GDM1 (cell line): ENCODE data around the gene HOXD9.

Experiments
- DNase-seq: peaks from one replicate; lab custom pipeline; 2025; lab: John Stamatoyannopoulos, UW

Gene HOXD9

DNA sequence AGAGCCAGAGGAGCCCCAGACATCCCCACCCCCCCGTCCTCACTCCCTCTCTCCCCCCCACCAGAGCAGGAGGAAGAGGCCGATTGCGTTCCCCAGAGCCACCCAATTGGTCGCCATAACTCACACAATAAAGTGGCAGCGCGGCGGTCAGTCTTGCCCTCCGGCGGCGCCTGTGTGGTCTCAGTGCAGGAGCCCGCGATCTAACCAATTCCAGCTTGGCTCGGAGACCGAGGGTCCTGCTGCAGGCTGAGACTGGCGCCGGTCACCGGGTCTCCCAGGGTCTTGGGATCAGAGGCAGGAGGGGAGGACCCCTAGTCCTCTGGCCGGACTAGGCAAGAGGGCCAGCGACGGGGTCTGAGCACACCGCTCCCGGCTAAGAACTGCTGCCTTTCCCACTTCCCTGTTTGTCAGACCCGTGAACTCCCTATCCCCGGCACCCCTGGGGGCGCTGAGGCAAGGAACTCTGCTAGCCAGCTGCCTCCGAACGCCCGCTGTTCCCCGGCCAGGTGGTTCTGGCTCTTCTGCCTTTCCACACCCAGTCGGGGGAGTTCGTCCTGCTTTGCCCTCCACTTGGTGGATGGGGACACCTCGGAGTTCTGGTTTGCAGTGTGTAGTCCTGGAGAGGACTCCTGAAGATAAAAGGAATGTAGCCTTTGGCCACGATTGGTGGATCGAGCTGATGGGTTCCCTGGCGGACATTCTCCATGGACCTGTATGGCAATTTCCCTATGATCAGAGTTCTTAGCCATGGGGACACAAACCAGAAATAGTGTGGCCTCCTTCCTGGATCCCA is 24.0 kb upstream of the HOXD9 start:
- DNase-seq: no peak

DNA sequence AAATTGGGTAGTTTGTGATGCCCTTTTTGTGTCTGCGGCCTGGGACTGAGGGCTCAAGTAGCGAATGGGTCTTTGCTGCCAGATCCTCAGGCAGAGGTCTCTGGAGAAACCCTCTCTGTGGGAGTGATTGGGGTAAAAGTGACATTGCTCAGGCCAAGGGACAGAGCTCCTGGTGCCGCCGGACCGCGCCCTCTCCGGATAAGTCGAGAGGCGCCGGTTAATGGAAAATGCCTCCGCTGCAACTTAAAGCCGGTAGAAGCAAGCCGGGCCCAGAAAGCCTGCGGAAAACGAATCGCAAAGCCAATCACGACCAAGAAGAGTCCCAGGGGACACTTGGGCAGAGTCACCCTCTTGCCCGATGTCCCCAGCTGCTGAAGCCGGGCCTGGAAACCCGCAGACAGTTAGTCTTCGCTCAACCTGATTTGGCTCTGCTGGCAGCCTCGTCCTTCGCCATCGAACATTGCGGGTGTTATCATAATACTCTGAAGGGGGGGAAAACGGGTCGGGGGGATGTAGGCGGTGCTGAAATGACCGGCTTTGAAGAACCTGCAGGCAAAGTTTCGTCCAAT is 23.3 kb upstream of the HOXD9 start:
- DNase-seq: no peak

DNA sequence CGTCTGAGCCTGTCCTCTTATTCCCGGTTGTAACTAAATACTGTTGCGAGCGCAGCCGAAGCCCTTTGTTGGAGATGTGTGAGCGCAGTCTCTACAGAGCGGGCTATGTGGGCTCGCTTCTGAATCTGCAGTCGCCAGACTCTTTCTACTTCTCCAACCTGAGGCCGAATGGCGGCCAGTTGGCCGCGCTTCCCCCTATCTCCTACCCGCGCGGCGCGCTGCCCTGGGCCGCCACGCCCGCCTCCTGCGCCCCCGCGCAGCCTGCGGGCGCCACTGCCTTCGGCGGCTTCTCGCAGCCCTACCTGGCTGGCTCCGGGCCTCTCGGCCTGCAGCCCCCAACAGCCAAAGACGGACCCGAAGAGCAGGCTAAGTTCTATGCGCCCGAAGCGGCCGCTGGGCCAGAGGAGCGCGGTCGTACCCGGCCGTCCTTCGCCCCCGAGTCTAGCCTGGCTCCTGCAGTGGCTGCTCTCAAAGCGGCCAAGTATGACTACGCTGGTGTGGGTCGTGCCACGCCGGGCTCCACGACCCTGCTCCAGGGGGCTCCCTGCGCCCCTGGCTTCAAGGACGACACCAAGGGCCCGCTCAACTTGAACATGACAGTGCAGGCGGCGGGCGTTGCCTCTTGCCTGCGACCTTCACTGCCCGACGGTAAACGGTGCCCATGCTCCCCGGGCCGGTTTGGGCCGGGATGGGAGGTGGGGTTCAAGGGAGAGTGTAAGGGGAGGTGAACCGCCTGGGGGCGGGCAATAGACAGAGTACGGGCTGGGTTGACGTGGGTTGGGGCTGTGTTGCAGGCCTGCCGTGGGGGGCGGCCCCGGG is 22.6 kb upstream of the HOXD9 start, which contains the start of gene HOXD12:
TSS of gene HOXD12 (plus strand) at position 68 of the 819 bp plus-strand sequence. CDS start at position 75, 7 bp downstream.
- DNase-seq: no peak

DNA sequence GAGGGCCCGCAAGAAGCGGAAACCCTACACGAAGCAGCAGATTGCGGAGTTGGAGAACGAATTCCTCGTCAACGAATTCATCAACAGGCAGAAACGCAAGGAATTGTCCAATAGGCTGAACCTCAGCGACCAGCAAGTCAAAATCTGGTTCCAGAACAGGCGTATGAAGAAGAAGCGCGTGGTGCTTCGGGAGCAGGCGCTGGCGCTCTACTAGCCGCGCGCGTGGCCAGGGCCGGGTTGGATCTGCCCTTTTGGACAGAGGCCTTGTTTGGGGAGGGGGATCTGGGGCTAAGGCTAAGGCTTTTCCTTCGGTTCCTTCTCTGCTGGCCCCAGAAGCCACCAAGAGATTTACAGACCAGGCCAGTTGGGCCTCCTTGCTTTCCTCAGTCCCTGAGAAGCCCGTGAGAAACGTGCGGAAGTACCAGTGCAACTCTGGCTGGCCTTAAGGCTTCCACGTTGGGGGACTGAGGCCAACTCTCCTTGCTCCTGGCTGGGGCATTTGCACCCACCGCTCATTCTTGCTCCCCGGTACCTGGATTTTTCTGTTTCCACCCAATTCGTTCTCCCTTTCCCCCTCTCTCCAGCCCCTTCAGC is 21.9 kb upstream of the HOXD9 start:
- DNase-seq: no peak

DNA sequence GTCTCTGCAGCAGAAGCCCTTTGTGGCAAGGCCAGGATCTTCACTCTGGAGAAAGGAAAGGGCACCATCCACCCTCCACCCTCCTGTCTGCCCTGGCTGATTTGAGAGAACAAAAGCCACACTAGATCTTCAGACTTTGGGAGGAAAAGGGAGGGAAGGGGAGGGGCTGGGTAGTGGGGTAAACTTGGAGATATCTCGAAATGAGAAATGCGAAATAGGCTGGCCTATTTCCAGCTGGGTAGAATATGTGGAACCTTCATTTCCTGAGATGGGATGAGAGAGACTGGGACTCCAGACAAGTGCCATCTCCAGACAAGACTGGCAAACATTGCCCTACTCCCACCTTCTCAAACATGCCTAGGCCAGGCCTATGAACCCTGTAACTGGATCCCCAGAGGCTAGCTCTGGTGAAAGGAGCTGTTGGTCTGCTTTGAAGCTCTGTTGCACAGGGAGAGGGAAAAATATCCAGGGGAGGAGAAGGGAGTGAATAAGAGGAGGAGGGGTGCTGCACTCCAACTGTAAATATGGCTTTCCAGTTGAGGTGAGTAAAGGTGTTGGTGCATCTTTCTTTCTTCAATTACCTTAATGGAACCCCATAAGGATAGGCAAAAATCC is 21.2 kb upstream of the HOXD9 start:
- no peak for DNase-seq

DNA sequence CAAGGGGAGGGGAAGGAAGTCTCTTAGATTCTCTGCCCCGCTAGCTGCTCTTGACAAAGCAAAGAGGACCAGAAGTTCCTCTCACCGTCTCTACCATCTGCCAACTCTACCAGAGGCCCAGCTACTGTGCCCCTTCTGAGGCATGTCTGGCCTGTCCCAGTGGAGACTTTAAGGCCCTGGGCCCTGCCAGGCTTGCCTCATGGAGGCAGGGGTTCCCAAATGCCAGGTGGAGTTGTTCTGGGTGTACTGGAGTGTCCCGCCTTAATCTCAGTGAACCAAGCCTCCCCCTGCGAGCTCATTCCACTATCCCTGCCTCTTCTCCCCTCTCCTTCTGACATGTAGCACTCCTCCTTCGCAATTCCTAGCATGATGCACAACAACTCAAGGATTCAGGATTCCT is 20.7 kb upstream of the HOXD9 start:
- DNase-seq: no peak

DNA sequence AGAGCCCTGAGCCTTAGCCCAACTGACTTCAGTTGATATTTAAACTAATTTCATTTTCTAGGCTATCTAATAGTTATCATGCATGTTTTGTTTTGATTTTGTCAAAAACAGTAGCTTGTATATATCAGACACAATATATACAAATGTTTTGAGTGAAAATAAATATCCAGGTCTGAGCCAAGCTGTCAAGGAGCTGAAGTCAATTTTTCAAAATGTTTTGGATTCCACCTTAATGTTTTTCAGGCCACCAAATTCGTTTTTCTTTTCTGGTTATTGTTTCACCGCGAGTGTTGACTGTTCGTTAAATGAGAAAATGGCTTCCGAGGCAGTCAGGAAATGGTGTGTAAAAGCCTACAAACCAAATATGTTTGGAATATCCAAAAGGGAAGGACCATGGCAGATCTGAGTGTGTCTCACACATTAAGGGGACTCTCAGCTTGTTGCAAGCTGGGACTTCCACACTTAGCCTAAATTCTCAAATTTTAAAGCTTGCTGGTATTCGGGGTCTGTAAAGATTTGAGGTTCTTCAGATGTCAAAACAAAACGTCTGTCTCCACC is 20.1 kb upstream of the HOXD9 start:
- no peak for DNase-seq

DNA sequence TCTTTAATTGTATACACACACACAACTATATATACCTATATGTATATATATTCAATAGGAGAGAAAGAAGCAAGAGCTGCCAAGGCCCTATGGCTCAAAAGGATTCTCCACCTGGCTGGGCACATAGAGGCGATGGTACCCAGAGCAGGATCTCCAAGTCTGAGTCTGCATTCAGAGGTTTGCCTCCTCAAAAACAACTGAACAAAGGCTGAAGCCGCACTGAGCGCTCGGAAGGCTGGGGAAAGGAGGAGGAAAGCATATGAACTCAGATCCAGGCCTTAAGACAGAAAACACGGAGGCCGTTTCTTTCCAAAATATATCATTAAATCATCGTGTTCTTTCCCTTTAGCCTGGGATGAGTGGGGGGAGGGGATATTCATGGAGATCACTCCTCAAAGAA is 19.3 kb upstream of the HOXD9 start:
- DNase-seq: no peak

DNA sequence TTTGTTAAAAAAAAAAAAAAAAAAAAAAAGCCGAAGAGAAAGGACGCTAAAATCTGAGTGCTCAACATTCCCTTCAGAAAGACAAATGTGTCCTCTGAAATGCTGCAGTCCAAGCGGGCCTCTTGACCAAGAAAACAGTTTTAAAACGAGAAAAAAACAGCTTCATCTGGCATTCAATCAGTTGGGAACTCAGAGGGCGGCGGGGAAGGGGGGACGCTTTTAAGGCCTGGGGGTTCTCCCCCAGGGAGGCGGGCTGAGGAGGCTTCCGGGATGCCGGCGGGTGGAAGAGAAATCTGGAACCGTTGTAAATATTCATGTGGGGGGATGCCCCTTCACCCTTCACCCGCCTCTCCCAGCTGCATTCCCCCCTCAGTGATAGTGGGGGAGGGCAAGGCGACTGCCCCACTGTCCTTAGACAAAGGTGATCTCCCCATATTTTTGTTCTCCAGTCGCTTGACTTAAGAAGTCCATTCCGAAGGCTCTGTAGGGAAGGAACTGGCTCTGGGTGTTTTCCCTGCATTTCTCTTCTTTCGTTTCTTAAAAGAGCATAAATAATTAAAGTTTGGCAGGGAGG is 18.7 kb upstream of the HOXD9 start:
- no peak for DNase-seq

DNA sequence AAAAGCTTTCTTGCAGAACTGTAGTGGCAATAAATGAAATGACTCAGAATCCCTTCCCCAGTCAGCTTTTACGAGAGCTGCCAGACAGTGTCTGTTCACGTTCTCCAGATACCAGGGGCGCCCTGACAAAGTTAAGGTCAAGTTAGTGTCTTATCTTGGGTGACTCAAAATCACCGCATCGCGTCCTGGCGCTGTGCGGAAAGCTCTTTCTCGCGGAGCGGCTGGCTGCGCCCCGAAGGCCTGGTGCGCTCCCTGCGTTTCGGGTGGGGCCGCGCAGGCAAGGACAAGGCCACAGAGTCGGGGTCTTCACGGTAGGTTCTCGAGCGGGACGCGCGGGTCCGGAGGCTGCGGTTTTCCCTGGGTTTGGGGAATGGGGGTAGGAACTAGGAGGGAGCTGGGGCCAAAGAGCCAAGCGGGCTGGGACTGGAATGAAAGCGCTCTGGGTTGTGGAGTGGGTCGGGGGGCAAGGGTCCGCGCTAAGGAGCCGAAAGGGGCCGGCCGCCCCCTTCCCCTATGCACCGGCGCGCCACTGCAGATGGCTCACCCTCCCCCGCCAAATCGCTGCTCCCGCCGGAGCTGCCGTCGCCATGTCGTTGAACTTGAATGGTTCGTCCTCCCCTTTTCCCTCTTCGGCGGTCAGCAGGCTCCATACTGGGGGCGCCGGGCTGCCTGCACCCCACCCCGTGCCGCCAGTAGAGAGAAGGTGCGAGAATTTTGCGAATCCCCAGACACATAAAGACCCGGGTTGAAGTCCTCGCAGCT is 18.0 kb upstream of the HOXD9 start:
- DNase-seq: no peak

DNA sequence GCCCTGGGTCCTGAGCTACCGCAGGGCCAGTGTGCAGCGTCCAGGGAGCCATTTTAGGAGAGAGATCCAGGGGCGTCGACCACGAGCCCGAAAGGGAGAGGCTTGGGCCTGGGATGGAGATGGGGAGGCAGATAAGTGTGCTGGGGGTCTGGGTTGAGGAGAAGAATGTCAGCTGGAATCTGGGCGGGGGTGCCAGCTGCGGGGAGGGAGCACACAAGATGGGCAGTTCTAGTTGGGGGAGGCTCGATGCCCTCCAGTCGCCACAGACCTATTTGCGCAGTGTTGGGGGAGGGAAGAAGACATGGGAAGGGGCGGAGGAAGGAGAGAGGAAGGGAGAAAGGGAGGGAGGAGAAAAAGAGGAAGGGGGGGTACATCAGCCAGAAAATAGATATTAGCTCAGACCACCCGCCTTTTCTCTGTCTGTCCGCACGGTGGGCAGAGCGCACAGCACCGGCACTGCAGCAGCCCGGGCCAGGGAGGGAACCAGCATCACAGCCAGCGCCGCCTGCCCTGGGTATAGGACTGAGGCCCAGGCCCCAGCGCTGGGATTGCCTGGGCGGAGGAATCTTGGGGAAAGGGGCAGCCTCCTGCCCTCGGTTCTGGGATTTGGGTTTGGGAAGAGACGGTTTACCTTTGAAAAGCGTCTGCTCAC is 17.3 kb upstream of the HOXD9 start:
- no peak for DNase-seq

DNA sequence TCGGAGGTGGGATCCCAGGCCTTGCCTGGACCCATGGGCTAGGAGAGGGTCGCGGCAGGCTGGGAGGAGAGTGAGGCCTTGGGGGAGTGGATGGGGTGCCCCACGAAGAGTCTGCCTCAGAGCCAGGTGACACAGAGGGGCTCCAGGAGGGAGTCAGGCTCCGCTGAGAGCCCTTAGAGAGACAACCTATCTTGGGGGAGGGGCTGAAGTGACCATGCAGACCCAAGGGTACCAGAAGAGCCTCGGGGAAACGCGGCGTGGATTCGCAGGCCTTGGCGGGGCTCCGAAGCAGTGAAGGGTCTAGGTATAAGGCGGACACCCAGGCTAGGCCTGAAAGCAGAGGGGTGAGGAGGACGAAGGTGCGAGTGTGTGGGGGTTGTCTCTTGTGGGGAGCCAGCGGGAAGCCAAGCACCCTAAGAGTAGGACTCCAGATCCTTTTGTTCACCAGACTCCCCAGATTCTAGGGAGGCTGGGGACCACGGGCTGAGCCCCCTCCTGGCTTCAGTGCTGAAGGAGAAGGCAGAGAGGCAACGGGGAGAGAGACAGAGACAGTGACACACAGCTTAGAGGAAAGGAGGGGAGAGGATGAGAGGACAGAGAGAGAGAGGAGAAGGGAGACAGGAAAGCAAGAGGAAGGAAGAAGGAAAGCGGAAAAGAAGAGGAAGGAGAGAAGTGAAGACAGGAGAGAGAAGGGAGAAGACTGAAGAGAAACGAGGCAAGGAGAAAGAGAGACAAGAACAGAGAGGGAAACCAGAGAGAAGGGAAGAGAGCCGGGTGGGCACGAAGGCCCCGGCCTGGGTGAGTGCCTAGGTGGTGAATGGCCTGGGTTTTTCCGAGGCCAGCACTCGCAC is 16.6 kb upstream of the HOXD9 start:
- DNase-seq: no peak

DNA sequence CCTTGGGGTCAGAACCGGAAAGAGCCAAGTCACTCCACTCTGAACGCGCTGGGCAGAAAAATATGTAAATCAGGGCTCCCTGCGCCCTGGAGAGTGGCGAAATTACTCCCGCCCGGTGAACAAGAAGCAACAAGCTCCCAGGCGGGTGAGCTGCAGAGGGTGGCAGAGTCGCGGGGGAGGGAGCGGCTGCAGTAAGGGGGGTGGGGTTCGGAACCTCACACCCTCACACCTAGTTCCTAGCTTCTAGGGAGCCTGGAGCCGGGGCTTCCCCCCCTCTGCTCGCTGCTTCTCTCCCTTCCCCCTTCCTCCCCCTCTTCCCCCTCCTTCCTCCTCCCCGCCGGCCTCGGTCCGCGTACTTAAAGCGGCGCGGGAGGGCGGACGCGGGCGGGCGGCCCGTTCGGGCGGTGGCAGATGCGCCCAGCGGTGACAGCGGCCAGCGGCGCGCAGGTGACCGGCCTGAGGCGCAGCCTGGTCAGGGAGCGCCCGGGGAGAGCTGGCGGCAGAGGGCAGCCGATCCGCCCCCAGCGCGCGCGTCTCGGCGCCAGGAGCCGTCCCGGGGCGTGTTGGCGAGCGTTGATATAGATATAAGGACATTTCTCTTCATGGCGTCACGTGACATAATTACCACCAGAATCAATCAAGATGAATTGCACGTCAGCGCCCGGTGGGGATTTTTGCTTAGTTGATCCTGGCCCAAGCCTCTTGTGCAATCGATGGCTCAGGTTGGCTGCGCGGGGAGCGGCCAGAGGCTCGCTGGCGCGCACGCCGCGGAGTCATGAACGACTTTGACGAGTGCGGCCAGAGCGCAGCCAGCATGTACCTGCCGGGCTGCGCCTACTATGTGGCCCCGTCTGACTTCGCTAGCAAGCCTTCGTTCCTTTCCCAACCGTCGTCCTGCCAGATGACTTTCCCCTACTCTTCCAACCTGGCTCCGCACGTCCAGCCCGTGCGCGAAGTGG is 15.7 kb upstream of the HOXD9 start, which contains the start of gene HOXD11:
TSS of gene HOXD11 (plus strand) at position 700 of the 959 bp plus-strand sequence. CDS start at position 776, 76 bp downstream.
- no peak for DNase-seq

DNA sequence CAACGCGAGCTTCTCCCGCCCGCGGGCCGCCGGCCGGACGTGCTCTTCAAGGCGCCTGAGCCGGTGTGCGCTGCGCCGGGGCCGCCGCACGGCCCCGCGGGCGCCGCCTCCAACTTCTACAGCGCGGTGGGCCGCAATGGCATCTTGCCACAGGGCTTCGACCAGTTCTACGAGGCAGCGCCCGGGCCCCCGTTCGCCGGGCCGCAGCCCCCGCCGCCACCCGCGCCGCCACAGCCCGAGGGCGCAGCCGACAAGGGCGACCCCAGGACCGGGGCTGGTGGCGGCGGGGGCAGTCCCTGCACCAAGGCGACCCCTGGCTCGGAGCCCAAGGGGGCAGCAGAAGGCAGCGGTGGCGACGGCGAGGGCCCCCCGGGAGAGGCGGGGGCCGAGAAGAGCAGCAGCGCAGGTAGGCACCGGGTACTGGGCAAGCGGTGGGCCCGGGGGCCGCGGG is 14.8 kb upstream of the HOXD9 start:
- no peak for DNase-seq

DNA sequence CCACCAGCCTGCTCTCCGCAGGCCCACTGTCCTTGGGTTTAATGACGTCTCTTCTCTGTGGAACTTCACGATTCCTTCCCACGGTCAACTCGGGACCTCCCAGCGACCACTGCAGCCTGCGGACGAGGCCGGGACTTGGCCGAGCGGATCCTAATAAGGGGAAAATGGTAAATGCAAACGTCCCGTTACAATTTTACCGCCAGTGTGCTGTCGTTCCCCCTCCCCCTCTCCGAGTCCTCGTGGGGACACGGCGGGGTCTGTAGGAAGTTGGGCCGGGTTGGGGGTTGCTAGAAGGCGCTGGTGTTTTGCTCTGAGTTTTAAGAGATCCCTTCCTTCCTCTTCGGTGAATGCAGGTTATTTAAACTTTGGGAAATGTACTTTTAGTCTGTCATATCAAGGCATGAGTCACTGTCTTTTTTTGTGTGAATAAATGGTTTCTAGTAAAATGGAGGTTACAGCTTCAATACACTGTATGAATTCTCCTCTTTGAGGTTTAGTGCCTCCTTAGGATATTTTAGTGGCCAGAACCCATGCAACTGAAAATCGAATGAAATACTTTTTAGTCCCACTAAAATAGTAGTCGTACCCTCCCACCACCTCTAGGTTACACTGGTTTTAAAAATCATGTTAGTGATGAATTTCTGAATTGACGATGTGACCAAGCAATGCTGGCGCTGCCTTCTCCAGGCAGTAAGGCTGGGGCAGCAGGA is 13.2 kb upstream of the HOXD9 start:
- no peak for DNase-seq

DNA sequence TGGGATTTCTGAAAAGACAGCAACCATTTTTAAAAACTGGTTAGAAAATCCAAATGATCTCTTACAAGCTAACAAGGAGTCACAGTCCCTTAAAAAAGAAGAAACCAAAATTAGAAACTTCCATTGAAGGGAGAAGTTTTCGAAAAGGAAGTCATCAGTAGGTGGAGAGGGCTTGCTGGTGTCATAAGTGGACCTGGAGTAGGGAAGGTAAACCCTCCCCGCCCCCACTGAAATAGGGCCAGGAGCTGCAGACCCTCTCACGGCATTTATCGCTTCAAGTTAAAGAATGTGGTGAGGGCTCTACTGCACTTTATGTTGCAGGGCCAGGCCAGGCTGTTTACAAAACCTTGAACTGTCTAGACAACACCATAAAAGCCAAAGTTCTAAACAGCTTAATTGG is 12.6 kb upstream of the HOXD9 start:
- DNase-seq: no peak
